ENCODE data around the gene SLC1A3.
"Not testable (repeated sequence)": the region's sequence is repeated elsewhere in the genome, so short reads cannot be mapped to it uniquely, and the experiment has no call there.

The SLC1A3 gene

DNA sequence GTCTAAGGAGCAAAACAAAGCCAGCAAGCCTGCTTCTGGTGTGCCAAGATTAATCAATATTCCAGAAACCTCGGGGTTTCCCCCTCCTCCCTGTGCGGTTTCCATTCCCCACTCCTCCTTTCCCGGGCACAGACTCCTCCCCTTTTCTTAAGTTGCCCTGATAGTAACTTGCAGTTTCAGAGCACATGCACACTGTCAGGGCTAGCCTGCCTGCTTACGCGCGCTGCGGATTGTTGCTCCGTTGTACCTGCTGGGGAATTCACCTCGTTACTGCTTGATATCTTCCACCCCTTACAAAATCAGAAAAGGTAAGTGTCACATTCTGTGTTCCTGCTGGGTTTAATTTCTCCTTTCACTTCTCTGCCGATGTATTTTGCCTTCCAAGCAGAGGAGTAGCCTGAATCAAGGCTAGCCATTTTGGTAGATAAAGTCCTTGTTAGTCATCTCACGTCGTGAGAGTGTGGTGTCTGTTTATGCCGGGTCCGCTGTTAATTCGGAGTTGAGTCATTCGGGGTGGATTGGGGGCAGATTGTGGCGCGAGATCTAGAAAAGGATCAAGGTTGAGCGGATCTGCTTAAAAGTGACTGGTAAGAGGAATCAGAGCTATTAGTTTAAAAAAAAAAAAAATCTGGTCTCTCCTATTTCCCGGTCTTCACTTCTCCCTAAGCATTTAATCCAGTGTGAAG lies at the start of gene SLC1A3:
TSS of gene SLC1A3 (plus strand) at position 179 of the 686 bp plus-strand sequence. CDS start 1,818 bp downstream, outside the sequence.
- Histone ChIP-seq H3K36me3 (ENCODE audit: control insufficient read depth in 2 of 2, insufficient read depth in 2 of 2, low read length in 2 of 2) (no peaks in the 10 kb centered on the region), H3K27me3 (ENCODE audit: control insufficient read depth in 1 of 2, insufficient read depth in 2 of 2, low read length in 2 of 2) (peaks cover 8 to 10% of the 10 kb centered on the region in 2 donors), H3K9me3 (ENCODE audit: control insufficient read depth in 2 of 2, low read length in 2 of 2) (no peaks in the 10 kb centered on the region), H3K4me1 (ENCODE audit: control insufficient read depth, insufficient read depth, low read length) (peaks cover 3% of the 10 kb centered on the region), H3K27ac (ENCODE audit: low read length) (no peak within 1 kb of the TSS), H3K4me3 (ENCODE audit: low read length in 2 of 2) (peak within 1 kb of the TSS; percentile 85 to 89), H3K9ac (ENCODE audit: low read length in 2 of 2) (peak within 1 kb of the TSS; percentile 62 to 64)

DNA sequence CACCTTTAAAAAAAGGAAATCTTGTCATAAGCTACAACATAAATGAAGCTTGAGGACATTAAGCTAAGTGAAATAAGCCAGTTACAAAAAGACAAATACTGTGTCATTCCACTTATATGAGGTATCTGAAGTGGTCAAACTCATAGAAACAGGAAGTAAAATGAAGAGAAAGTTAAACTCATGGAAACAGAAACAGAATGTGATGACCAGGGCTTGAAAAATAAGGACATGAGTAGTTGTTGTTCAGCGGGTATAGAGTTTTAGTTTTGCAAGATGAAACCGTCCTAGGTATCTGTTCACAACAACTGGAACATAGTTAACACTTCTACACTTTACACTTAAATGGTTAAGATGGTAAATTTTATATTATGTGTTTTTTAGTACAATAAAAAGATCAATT lies 47.8 kb upstream of the SLC1A3 start:
- H3K27me3 ChIP-seq (ENCODE audit: control insufficient read depth in 1 of 2, insufficient read depth in 2 of 2, low read length in 2 of 2): no peaks in the 10 kb centered on the region
- no peaks in the 10 kb centered on the region for H3K4me1 ChIP-seq (ENCODE audit: control insufficient read depth, insufficient read depth, low read length)
- H3K9ac ChIP-seq (ENCODE audit: low read length in 2 of 2): no peak overlapping the region
- no peak overlapping the region for H3K27ac ChIP-seq (ENCODE audit: low read length)
- no peak overlapping the region for H3K4me3 ChIP-seq (ENCODE audit: low read length in 2 of 2)
- H3K9me3 ChIP-seq (ENCODE audit: control insufficient read depth in 2 of 2, low read length in 2 of 2): no peaks in the 10 kb centered on the region
- H3K36me3 ChIP-seq (ENCODE audit: control insufficient read depth in 2 of 2, insufficient read depth in 2 of 2, low read length in 2 of 2): no peaks in the 10 kb centered on the region

DNA sequence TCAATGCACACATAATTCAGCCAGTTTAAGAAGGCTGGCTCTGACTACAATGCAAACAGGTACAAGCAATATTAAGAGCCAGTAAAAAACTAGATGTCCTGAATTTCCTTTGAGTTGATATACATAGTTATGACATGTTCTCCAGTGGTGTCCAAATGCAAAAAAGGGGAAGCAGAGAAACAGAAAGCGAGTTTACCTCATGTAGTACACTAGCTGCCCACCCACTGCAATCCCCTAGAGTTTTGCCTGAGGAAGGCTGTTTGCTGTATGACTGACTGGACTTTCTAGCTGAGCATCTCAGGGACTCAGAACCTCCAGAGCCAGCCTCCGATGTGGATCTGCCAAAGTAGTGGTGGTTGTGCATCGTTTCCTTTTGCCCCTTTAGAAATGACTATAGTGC lies 44.8 kb upstream of the SLC1A3 start:
- Histone ChIP-seq H3K36me3 (ENCODE audit: control insufficient read depth in 2 of 2, insufficient read depth in 2 of 2, low read length in 2 of 2) (no peaks in the 10 kb centered on the region), H3K27ac (ENCODE audit: low read length) (no peak overlapping the region), H3K4me3 (ENCODE audit: low read length in 2 of 2) (no peak overlapping the region), H3K9me3 (ENCODE audit: control insufficient read depth in 2 of 2, low read length in 2 of 2) (no peaks in the 10 kb centered on the region), H3K9ac (ENCODE audit: low read length in 2 of 2) (no peak overlapping the region), H3K27me3 (ENCODE audit: control insufficient read depth in 1 of 2, insufficient read depth in 2 of 2, low read length in 2 of 2) (no peaks in the 10 kb centered on the region), H3K4me1 (ENCODE audit: control insufficient read depth, insufficient read depth, low read length) (no peaks in the 10 kb centered on the region)

DNA sequence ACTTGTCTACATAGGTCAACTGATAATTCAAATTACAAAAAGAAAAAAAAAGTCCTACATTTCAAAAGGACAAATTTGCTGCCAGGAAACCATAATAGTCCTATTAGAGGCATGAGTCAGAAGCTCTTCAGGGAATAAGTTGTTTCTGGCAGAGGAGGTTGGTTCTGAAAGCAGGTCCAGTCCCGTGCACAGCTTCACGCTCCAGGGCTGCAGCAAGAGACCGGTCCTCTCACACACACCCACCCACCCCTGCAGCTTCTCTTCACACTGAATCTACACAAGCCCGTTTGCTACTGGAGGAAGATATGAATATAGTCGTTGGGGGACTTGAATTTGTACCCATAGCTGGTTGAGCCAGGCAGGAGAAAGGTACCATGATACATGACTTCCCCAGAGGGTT lies 36.9 kb upstream of the SLC1A3 start:
- Histone ChIP-seq H3K36me3 (ENCODE audit: control insufficient read depth in 2 of 2, insufficient read depth in 2 of 2, low read length in 2 of 2) (no peaks in the 10 kb centered on the region), H3K27ac (ENCODE audit: low read length) (no peak overlapping the region), H3K27me3 (ENCODE audit: control insufficient read depth in 1 of 2, insufficient read depth in 2 of 2, low read length in 2 of 2) (no peaks in the 10 kb centered on the region)

DNA sequence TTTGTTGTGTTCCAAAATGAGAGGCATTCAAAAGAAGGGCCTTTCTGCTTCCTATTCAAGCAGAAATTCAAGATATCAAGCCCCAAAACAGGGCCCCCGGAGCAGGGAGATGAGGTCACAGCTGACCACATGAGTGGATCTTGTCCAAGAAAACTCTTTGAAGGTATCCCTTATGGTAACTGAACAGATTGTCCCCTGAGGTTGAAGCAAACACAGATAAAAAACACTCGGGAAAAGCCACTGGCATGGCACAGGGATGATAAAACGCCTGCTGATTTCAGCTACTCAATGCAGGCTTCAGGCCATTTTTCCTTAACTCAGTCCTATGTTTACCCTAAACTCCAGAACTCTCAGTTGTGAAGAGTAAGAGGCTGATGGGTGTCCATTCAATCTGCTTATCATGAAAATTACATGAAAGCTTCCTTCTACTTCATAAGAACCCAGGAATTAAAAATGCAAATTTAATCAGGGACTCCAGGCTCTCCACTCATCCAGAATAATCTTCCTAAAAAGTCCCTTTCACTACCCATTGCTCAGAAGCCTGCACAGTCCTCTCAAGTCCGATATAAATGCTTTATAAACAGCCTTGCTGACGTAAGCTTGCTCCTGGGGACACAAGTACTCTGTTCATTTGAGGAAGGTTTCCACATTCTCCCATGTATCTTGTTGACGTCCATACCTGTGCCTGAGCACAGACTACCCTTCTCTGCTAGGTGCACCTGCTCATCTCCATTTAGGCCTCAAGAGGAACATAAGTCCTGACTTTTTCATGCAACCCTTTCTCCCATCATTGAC lies 35.9 kb upstream of the SLC1A3 start:
- H3K4me1 ChIP-seq (ENCODE audit: control insufficient read depth, insufficient read depth, low read length): no peaks in the 10 kb centered on the region
- H3K9me3 ChIP-seq (ENCODE audit: control insufficient read depth in 2 of 2, low read length in 2 of 2): no peaks in the 10 kb centered on the region
- H3K36me3 ChIP-seq (ENCODE audit: control insufficient read depth in 2 of 2, insufficient read depth in 2 of 2, low read length in 2 of 2): no peaks in the 10 kb centered on the region
- H3K4me3 ChIP-seq (ENCODE audit: low read length in 2 of 2): no peak overlapping the region
- H3K9ac ChIP-seq (ENCODE audit: low read length in 2 of 2): no peak overlapping the region
- no peaks in the 10 kb centered on the region for H3K27me3 ChIP-seq (ENCODE audit: control insufficient read depth in 1 of 2, insufficient read depth in 2 of 2, low read length in 2 of 2)
- H3K27ac ChIP-seq (ENCODE audit: low read length): no peak overlapping the region

More for the DNA sequence above, 36.9 kb upstream of the SLC1A3 start:
- H3K4me3 ChIP-seq (ENCODE audit: low read length in 2 of 2): no peak overlapping the region
- H3K9me3 ChIP-seq (ENCODE audit: control insufficient read depth in 2 of 2, low read length in 2 of 2): no peaks in the 10 kb centered on the region
- H3K4me1 ChIP-seq (ENCODE audit: control insufficient read depth, insufficient read depth, low read length): no peaks in the 10 kb centered on the region
- no peak overlapping the region for H3K9ac ChIP-seq (ENCODE audit: low read length in 2 of 2)

DNA sequence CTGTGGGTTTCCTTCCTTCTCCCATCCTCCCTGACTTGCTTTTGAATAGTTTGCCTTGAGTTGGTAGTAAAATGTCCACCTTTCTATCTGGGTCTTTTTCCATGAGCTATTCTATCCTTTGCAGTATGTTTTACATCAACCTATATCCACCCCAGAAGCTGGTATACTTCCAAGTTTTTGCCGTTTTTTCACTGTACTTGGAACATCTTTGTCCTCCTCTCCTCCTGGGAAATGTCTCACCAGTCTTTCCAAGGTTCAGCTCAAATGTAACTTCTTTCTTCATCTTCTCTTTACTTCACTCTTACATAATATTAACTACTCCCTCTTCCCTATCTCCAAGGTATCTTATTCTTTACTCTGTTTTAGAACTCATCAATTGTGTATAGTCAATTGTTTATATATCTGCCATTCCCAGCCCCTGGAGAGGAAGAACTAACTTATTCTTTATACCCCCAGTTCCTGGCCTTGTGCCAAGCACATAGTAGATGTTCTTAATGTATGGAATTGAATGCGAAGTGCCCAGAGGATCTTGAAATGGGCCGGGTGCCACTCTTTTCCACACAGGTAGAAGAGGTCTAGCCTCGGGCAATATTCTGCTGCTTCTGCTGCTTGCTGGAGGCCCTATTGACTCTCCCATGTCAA lies 34.9 kb upstream of the SLC1A3 start:
- Histone ChIP-seq H3K27me3 (ENCODE audit: control insufficient read depth in 1 of 2, insufficient read depth in 2 of 2, low read length in 2 of 2) (no peaks in the 10 kb centered on the region), H3K36me3 (ENCODE audit: control insufficient read depth in 2 of 2, insufficient read depth in 2 of 2, low read length in 2 of 2) (no peaks in the 10 kb centered on the region), H3K4me1 (ENCODE audit: control insufficient read depth, insufficient read depth, low read length) (no peaks in the 10 kb centered on the region), H3K27ac (ENCODE audit: low read length) (no peak overlapping the region), H3K4me3 (ENCODE audit: low read length in 2 of 2) (no peak overlapping the region), H3K9me3 (ENCODE audit: control insufficient read depth in 2 of 2, low read length in 2 of 2) (no peaks in the 10 kb centered on the region), H3K9ac (ENCODE audit: low read length in 2 of 2) (no peak overlapping the region)

DNA sequence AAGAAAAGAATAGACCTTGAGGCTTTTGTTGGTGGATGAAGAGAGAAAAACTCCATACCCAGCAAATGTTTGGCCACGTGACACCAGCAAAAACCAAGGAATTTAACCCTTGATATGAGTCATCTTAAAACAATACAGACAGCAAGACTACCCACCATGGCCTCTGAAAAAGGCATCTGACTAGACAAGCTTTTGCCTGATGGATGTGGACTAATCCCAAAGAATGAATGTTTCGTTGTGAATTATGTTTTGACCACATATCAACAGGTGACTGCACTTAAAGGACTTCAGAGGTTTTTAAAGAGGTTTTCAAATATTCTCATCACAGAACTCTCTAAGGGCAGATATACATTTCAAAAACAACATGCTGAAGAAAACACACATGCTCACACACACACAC lies 33.0 kb upstream of the SLC1A3 start:
- no peaks in the 10 kb centered on the region for H3K27me3 ChIP-seq (ENCODE audit: control insufficient read depth in 1 of 2, insufficient read depth in 2 of 2, low read length in 2 of 2)
- H3K4me1 ChIP-seq (ENCODE audit: control insufficient read depth, insufficient read depth, low read length): no peaks in the 10 kb centered on the region
- H3K9ac ChIP-seq (ENCODE audit: low read length in 2 of 2): no peak overlapping the region
- H3K27ac ChIP-seq (ENCODE audit: low read length): no peak overlapping the region
- no peak overlapping the region for H3K4me3 ChIP-seq (ENCODE audit: low read length in 2 of 2)
- no peaks in the 10 kb centered on the region for H3K36me3 ChIP-seq (ENCODE audit: control insufficient read depth in 2 of 2, insufficient read depth in 2 of 2, low read length in 2 of 2)
- no peaks in the 10 kb centered on the region for H3K9me3 ChIP-seq (ENCODE audit: control insufficient read depth in 2 of 2, low read length in 2 of 2)

DNA sequence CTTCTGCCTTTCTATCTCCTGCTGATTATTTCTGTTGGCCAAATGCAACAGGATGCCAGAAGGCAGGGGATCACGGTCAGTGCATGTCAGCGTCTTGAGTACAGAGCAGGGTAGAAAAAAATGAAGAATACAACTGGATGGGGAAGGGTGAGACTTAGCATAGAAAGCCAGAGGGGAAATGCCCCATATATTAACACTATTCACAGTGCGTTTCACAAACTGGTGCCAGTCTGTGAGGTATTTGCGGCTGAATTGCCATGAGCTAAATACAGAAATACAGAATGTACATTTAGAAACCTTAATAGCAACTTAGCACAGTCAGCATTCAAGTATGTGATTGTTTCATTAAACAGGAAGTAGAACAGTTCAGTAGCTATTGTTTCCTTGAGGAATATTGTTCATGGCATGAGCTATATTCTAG lies 31.0 kb upstream of the SLC1A3 start:
- Histone ChIP-seq H3K9me3 (ENCODE audit: control insufficient read depth in 2 of 2, low read length in 2 of 2) (no peaks in the 10 kb centered on the region), H3K4me1 (ENCODE audit: control insufficient read depth, insufficient read depth, low read length) (no peaks in the 10 kb centered on the region), H3K9ac (ENCODE audit: low read length in 2 of 2) (no peak overlapping the region), H3K27me3 (ENCODE audit: control insufficient read depth in 1 of 2, insufficient read depth in 2 of 2, low read length in 2 of 2) (no peaks in the 10 kb centered on the region), H3K4me3 (ENCODE audit: low read length in 2 of 2) (no peak overlapping the region), H3K27ac (ENCODE audit: low read length) (no peak overlapping the region), H3K36me3 (ENCODE audit: control insufficient read depth in 2 of 2, insufficient read depth in 2 of 2, low read length in 2 of 2) (no peaks in the 10 kb centered on the region)

DNA sequence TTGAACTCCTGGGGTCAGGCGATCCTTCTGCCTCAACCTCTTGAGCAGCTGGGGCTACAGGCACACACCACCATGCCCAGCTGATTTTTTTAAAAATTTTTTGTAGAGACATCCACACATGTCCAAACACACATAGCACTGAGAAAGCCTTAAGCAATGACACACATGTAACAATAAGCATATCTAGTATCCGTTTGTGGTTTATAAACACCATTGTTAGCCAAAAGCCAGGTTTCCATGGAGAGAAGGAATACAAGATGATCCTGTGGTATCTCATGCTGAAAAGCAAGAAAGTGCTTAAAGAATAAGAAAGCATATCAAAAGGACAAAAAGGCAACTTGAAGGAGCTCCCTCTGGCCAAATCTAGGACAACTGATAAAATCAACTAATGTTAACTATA lies 29.7 kb upstream of the SLC1A3 start:
- Histone ChIP-seq H3K36me3 (ENCODE audit: control insufficient read depth in 2 of 2, insufficient read depth in 2 of 2, low read length in 2 of 2) (no peaks in the 10 kb centered on the region), H3K4me1 (ENCODE audit: control insufficient read depth, insufficient read depth, low read length) (no peaks in the 10 kb centered on the region), H3K4me3 (ENCODE audit: low read length in 2 of 2) (no peak overlapping the region), H3K27ac (ENCODE audit: low read length) (no peak overlapping the region), H3K9ac (ENCODE audit: low read length in 2 of 2) (no peak overlapping the region), H3K9me3 (ENCODE audit: control insufficient read depth in 2 of 2, low read length in 2 of 2) (no peaks in the 10 kb centered on the region), H3K27me3 (ENCODE audit: control insufficient read depth in 1 of 2, insufficient read depth in 2 of 2, low read length in 2 of 2) (no peaks in the 10 kb centered on the region)

DNA sequence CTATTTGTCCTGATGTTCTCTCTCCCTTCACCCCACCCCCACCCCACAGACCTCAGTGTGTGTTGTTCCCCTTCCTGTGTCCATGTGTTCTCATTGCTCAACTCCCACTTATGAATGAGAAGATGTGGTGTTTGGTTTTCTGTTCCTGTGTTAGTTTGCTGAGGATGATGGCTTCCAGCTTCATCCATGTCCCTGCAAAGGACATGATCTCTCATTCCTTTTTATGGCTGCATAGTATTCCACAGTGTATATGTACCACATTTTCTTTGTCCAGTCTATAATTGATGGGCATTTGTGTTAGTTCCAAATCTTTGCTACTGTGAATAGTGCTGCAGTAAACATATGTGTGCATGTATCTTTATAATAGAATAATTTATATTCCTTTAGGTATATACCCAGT lies 26.5 kb upstream of the SLC1A3 start:
- not testable (repeated sequence) for H3K36me3 ChIP-seq (ENCODE audit: control insufficient read depth in 2 of 2, insufficient read depth in 2 of 2, low read length in 2 of 2); H3K9ac ChIP-seq (ENCODE audit: low read length in 2 of 2); H3K4me3 ChIP-seq (ENCODE audit: low read length in 2 of 2); H3K27ac ChIP-seq (ENCODE audit: low read length); H3K27me3 ChIP-seq (ENCODE audit: control insufficient read depth in 1 of 2, insufficient read depth in 2 of 2, low read length in 2 of 2); H3K9me3 ChIP-seq (ENCODE audit: control insufficient read depth in 2 of 2, low read length in 2 of 2); H3K4me1 ChIP-seq (ENCODE audit: control insufficient read depth, insufficient read depth, low read length)
